ENCODE data around the gene LRRFIP2.

GRCh38 chr3:37086918-37087317 lies 87.5 kb downstream of the LRRFIP2 start:
- TF ChIP-seq CTCF (IDR thresholded peaks at IDR 0.05; ENCODE audit: low read length) (no peak), EZH2 (optimal IDR thresholded peaks at IDR 0.05; ENCODE audit: low read depth, low read length) (no peak), EZH2phosphoT487 (IDR thresholded peaks at IDR 0.05; ENCODE audit: low read length) (no peak)

Data from MM.1S (cell line).